Effector memory CD8-positive, alpha-beta T cell (primary cell): Measurements from ENCODE around the gene TRIM2.
"Not testable (repeated sequence)": the region's sequence is repeated elsewhere in the genome, so short reads cannot be mapped to it uniquely, and the experiment has no call there.

Experiments used
- ATAC-seq: fragments of 150-1000 bp; cut with Tn5 transposase; replicated peaks from 2 replicates; pipeline ENCODE4 v1.10.0; 2021; ENCODE audit warnings: mild to moderate bottlenecking, moderate library complexity
- DNase-seq, 3 experiments: peaks; one replicate each; pipeline ENCODE4 v3.0.0; 2021
- H3K27ac Mint-ChIP-seq, 2 donors: one replicate each; pipeline ENCODE4 v1.8.0; 2022; ENCODE audit warnings: mild to moderate bottlenecking in 2 of 2, mixed read lengths in 2 of 2, moderate library complexity in 2 of 2
- H3K27me3 Mint-ChIP-seq, 2 donors: one replicate each; pipeline ENCODE4 v1.8.0; 2022; ENCODE audit warnings: mixed read lengths in 2 of 2
- H3K36me3 Mint-ChIP-seq: one replicate; pipeline ENCODE4 v1.8.0; 2022; ENCODE audit warnings: mild to moderate bottlenecking, moderate library complexity, mixed read lengths; ENCODE audit not compliant: insufficient read depth
- H3K4me1 Mint-ChIP-seq, 2 donors: one replicate each; pipeline ENCODE4 v1.8.0; 2022; ENCODE audit warnings: low read depth in 2 of 2, mixed read lengths in 2 of 2
- H3K4me3 Mint-ChIP-seq, 2 donors: one replicate each; pipeline ENCODE4 v1.8.0; 2022; ENCODE audit warnings: mild to moderate bottlenecking in 2 of 2, mixed read lengths in 2 of 2, moderate library complexity in 2 of 2
- H3K9me3 Mint-ChIP-seq, 2 donors: one replicate each; pipeline ENCODE4 v1.8.0; 2022; ENCODE audit warnings: mixed read lengths in 2 of 2

The TRIM2 gene

DNA sequence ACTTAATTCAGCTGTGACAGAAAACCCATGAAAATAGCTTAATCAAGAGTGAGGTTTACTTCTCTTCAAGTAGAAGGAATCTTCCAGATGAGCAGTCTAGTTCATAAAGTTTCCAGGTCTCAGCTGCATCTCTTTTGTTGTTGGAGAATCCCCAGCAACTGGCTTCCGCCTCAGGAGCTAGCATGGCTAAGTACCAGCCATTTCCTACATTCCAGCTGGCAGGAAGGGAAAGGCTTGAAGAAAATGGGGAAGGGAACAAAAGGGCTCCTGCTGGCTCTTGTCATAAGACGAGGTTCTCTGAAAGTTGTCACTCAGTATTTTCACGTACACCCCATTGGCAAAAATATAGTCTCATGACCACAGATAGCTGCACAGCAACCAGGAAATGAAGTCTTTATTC, 27.3 kb upstream of the TRIM2 start:
- H3K27ac Mint-ChIP-seq: no peak overlapping the region
- H3K9me3 Mint-ChIP-seq: no peaks in the 10 kb centered on the region
- peaks cover 23 to 25% of the 10 kb centered on the region in 2 donors for H3K27me3 Mint-ChIP-seq
- no peaks in the 10 kb centered on the region for H3K36me3 Mint-ChIP-seq
- H3K4me3 Mint-ChIP-seq: no peak overlapping the region
- ATAC-seq (no peak), DNase-seq (no peak)
- H3K4me1 Mint-ChIP-seq: peaks cover 0 to 2% of the 10 kb centered on the region in 2 donors

DNA sequence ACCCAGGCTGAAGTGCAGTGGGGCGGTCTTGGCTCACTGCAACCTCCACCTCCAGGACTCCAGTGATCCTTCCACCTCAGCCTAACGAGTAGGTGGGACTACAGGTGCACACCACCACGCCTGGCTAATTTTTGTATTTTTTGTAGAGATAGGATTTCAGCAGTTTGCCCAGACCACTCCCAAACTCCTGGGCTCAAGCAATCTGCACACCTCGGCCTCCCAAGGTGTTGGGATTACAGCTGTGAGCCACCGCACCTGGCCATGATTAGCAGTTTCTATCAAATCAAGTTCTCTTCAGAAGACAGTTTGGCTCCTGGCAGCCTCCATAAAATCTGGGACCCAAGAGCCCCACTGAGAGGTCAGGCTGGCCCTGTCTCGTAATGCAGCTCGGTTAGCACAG, 26.4 kb upstream of the TRIM2 start:
- Mint-ChIP-seq H3K9me3 (no peaks in the 10 kb centered on the region), H3K36me3 (no peaks in the 10 kb centered on the region), H3K27ac (no peak overlapping the region), H3K27me3 (peaks cover 16 to 26% of the 10 kb centered on the region in 2 donors), H3K4me3 (no peak overlapping the region), H3K4me1 (peaks cover 0 to 2% of the 10 kb centered on the region in 2 donors)
- ATAC-seq: no peak
- DNase-seq: no peak

DNA sequence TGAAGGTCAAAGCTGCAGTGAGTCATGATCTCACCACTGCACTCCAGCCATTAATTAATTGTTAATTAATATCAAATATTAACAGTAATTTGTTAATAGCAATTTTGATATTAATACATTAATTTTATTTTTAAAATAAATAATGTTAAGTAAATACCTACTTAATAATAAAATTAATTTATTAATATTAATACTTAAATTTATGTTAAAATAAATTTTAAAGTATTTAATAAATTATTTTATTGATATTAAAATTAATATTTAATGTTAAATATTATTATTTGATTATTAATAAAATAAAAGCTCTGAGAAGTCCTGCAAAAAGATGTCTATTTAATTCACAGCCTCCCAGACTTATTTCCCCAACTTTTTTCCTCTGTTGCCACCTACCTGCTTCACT, 25.1 kb upstream of the TRIM2 start:
- no peaks in the 10 kb centered on the region for H3K36me3 Mint-ChIP-seq
- peaks cover 0 to 2% of the 10 kb centered on the region in 2 donors for H3K4me1 Mint-ChIP-seq
- H3K27me3 Mint-ChIP-seq: peaks cover 21 to 34% of the 10 kb centered on the region in 2 donors
- no peak overlapping the region for H3K27ac Mint-ChIP-seq
- no peaks in the 10 kb centered on the region for H3K9me3 Mint-ChIP-seq
- no peak for DNase-seq
- no peak overlapping the region for H3K4me3 Mint-ChIP-seq
- ATAC-seq: no peak

DNA sequence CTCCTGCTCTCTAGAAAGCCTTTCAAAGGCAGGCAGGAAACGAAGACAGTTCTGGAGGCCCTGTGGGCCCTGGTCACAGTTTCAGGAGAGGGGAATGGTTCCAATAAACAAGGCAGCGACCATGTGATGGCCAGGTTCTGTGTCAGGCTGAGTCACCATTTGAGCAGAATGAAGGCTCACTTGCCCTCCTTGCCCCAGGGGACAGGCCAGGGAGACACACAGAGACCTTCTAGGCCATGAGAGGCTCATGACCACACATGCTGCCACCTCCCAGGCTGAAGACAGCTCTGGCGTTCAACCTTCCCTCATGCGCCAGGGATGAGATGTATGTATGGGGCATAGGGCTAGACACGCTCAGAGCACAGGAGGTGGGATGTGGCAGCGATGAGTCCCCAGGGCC, 22.9 kb upstream of the TRIM2 start:
- ATAC-seq: no peak
- peak overlapping the region in 1 of 2 donors; percentile 46 for H3K27ac Mint-ChIP-seq

DNA sequence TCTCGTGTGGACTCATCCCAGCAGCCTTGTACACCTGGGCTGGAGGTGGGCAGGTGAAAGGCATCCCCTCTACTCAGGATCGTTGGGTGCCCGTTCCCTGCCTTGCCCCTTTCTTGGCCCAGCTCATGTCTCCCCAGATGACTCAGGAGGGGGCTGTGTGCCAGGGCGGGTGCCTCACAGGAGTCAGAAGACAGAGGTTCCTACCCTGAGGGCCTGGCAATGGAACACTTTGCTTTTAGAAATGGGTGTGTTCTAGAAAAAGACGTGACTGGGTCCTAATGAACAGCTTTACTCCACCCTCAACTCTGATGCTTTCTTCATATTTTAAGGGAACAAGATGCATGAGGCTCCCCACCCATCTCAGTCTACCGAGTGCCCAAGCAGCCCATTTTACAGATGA, 22.5 kb upstream of the TRIM2 start:
- DNase-seq: no peak
- H3K27ac Mint-ChIP-seq: peak overlapping the region in 1 of 2 donors; percentile 46
- H3K4me1 Mint-ChIP-seq: peaks cover 0 to 3% of the 10 kb centered on the region in 2 donors
- ATAC-seq: no peak
- H3K9me3 Mint-ChIP-seq: no peaks in the 10 kb centered on the region
- H3K27me3 Mint-ChIP-seq: peaks cover 12 to 34% of the 10 kb centered on the region in 2 donors
- no peak overlapping the region for H3K4me3 Mint-ChIP-seq
- H3K36me3 Mint-ChIP-seq: no peaks in the 10 kb centered on the region

More for the DNA sequence above, 22.9 kb upstream of the TRIM2 start:
- H3K36me3 Mint-ChIP-seq: no peaks in the 10 kb centered on the region
- H3K9me3 Mint-ChIP-seq: no peaks in the 10 kb centered on the region
- peaks cover 0 to 3% of the 10 kb centered on the region in 2 donors for H3K4me1 Mint-ChIP-seq
- DNase-seq: no peak
- H3K27me3 Mint-ChIP-seq: peaks cover 12 to 34% of the 10 kb centered on the region in 2 donors
- H3K4me3 Mint-ChIP-seq: no peak overlapping the region

DNA sequence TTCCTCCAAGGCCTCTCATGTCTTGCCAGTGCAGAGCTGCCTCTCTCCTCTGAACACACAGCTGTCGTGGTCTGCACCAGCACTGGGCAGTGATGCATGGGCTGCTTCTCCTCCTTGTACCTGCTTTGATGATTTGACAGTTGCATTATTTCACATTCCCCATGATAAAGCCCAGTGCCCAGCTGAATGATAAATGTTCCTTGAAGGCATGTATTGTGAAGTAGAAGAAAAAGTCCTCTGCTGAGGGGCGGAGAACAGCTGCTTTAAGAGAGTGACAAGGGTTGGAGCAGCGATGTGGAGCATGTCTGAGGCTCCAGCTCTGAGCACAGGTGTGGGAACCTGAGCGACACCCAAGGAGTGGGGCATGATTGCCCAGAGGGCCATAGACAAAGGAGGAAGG, 21.1 kb upstream of the TRIM2 start:
- H3K27ac Mint-ChIP-seq: peak overlapping the region in 1 of 2 donors; percentile 7
- no peak for DNase-seq
- H3K9me3 Mint-ChIP-seq: no peaks in the 10 kb centered on the region
- H3K27me3 Mint-ChIP-seq: peaks cover 22 to 43% of the 10 kb centered on the region in 2 donors
- H3K36me3 Mint-ChIP-seq: no peaks in the 10 kb centered on the region
- ATAC-seq: no peak
- peaks cover 0 to 2% of the 10 kb centered on the region in 2 donors for H3K4me1 Mint-ChIP-seq
- H3K4me3 Mint-ChIP-seq: no peak overlapping the region

DNA sequence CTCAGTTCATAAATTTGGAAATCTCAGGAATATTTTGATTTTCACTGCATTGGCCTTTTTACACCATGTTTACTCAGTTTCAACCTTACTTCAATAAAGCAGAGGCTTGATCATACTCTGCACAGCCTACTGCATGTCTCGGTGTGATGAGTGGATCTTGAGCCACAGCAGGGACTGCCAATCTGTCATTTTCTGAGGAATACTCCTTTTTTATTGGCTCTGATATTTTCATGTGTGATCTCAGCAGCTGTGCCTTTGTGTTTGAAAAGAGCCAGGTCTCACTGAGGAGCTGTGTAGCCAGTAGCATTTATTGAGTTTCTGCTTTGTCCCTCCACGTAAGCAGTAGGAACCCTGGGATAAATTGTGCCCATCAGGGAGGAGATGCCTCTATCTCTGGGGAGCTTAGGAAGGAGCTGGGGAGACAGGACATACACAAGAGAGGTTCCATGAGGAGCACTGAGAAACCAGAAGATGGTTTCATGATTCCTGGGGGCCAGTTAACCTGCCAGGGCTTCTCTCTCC, 18.9 kb upstream of the TRIM2 start:
- no peaks in the 10 kb centered on the region for H3K36me3 Mint-ChIP-seq
- ATAC-seq: no peak
- H3K4me1 Mint-ChIP-seq: peaks cover 0 to 1% of the 10 kb centered on the region in 2 donors

DNA sequence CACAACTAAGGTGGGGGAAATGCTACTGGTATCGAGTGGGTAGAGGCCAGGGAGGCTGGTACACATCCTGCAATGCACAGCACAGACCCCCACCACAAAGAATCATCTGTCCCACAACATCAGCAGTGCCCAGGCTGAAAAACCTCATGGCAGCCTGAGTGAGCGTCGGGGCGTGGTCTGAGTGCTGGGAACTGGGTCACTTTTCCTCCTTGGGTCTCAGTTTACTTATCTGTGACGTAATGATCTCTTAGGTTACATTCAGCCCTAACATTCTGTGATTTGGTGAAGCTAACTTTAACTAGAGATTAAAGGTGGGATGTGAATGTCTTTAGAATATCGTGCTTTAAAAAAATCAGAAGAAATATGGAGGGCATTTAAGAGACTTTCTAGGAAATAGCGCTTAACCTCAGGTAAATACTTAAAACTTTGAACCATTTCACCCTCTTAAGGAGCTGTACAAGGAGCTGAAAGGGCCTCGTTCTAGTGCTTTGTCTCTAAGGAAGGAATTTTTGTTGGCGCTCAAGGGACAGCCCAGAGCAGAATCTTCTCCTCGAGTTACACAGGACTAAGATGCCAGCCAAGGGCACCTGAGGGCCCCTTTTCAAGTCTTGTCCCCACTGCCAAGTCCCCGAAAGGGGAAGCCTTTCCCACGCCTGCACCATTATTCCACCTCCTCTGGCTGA, 18.1 kb upstream of the TRIM2 start:
- H3K9me3 Mint-ChIP-seq: no peaks in the 10 kb centered on the region
- H3K27ac Mint-ChIP-seq: no peak overlapping the region
- H3K4me3 Mint-ChIP-seq: no peak overlapping the region
- H3K4me1 Mint-ChIP-seq: peaks cover 0 to 1% of the 10 kb centered on the region in 2 donors
- no peaks in the 10 kb centered on the region for H3K36me3 Mint-ChIP-seq
- ATAC-seq (no peak), DNase-seq (no peak)
- peaks cover 30 to 52% of the 10 kb centered on the region in 2 donors for H3K27me3 Mint-ChIP-seq

More for the DNA sequence above, 18.9 kb upstream of the TRIM2 start:
- no peak for DNase-seq
- peak overlapping the region in 1 of 2 donors; percentile 26 for H3K27ac Mint-ChIP-seq
- no peaks in the 10 kb centered on the region for H3K9me3 Mint-ChIP-seq
- peaks cover 28 to 53% of the 10 kb centered on the region in 2 donors for H3K27me3 Mint-ChIP-seq
- H3K4me3 Mint-ChIP-seq: no peak overlapping the region

DNA sequence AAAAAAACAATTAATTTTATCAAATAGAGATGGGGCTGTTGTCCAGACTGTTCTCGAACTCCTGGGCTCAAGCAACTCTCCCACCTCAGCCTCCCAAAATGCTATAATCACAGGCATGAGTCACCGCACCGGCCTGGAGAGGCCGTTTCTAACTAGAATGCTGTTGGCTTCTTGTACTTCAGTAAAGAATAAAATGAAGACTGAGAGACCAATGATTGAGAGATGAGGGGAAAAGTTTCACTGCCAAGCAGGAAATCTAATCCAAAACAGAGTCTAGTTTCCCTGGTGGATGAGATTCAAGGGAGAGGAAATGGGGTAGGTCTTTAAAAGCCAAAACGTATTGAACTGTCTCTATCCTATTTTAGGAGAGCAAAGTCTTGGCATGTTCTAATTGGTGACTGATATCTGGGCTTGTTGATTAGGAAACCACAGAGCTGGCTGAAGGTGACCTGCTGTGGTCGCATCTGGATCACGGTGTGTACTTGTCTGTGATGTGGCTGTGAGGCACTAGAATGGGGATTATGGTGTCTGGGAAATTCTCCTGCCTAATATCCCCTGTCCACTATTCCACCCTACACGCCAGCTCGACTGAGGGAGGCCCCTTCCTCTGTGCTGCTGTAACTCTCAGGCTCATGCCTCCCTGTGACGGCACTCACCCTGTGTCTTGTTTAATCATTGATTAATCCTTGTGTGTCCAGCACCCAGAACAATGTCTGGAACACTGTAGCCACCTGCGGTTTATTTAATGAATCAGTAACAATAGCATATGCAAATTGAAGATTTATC, 15.0 kb upstream of the TRIM2 start:
- no peak overlapping the region for H3K27ac Mint-ChIP-seq
- DNase-seq: no peak
- H3K4me3 Mint-ChIP-seq: no peak overlapping the region
- no peaks in the 10 kb centered on the region for H3K9me3 Mint-ChIP-seq
- H3K27me3 Mint-ChIP-seq: peaks cover 26 to 35% of the 10 kb centered on the region in 2 donors
- H3K36me3 Mint-ChIP-seq: no peaks in the 10 kb centered on the region
- H3K4me1 Mint-ChIP-seq: peaks cover 0 to 1% of the 10 kb centered on the region in 2 donors
- ATAC-seq: no peak

DNA sequence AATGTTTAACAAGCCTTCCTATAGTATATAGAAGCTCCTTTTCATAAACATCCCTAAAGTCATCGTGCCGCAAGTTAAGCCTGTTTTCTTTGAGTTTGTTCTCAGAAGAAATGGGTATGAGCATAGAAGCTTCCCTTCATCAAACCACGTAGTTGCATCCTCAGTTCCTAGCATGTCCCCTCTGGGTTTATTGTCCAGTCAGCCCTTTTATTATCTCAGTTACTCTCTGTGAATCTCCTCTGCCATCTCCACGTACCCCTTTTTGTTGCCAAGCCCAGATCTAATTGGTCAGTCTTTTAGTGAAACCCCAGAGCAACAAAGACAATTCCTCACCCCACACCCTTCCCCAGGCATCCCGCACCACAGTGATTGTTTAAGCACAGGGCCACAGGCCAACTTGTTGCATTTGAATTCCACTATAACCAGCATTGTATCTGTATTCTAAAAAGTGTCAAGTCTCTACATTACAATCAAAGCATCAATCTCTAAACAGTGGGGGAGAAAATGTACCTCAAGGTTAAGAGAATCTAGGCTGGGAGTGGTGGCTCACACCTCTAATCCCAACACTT, 12.4 kb upstream of the TRIM2 start:
- H3K9me3 Mint-ChIP-seq: no peaks in the 10 kb centered on the region
- ATAC-seq: no peak
- H3K27me3 Mint-ChIP-seq: peaks cover 25 to 37% of the 10 kb centered on the region in 2 donors
- H3K4me1 Mint-ChIP-seq: no peaks in the 10 kb centered on the region
- H3K4me3 Mint-ChIP-seq: no peak overlapping the region
- H3K36me3 Mint-ChIP-seq: no peaks in the 10 kb centered on the region
- no peak overlapping the region for H3K27ac Mint-ChIP-seq
- DNase-seq: no peak

DNA sequence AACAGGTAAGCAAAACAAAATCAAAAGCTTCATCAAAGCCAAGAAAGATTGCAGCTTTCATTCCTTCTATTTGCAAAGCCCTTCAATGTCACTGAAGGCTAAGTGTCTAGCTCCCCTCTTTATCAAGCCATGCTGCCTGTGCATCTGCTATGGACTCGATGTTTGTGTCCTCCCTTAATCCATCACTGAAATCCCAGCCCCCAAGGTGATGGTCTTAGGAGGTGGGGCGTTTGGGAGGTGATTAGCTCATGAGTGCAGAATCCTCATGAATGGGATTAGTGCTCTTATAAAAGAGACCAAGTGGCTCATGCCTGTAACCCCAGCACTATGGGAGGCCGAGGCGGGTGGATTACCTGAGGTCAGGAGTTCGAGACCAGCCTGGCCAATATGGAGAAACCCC, 6.9 kb upstream of the TRIM2 start:
- Mint-ChIP-seq H3K4me3 (no peak overlapping the region), H3K4me1 (no peaks in the 10 kb centered on the region), H3K9me3 (no peaks in the 10 kb centered on the region), H3K36me3 (no peaks in the 10 kb centered on the region), H3K27me3 (peaks cover 5 to 24% of the 10 kb centered on the region in 2 donors), H3K27ac (no peak overlapping the region)
- ATAC-seq (no peak), DNase-seq (no peak)

DNA sequence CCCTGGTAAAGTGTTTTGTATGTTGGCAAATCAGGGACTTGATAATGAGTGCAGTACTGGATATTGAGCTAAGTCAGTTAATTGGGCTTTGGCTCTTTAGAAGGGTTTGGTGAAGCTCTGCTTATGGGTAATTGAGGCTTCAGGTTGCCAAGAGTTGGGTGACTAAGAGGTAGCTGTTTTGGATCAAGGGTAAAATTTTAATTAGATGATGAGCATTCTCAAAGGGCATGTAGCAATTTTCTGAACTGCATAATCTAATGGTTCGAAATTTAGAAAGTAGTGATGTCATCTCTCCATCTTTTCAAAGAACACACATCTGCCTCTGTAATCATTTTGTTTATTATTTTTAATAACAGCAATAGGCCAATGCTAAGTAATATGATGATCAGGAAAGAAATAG, 5.5 kb upstream of the TRIM2 start:
- DNase-seq (no peak), ATAC-seq (no peak)
- H3K36me3 Mint-ChIP-seq: no peaks in the 10 kb centered on the region
- H3K4me3 Mint-ChIP-seq: no peak overlapping the region
- no peak overlapping the region for H3K27ac Mint-ChIP-seq
- no peaks in the 10 kb centered on the region for H3K4me1 Mint-ChIP-seq
- peaks cover 5 to 20% of the 10 kb centered on the region in 2 donors for H3K27me3 Mint-ChIP-seq
- no peaks in the 10 kb centered on the region for H3K9me3 Mint-ChIP-seq

DNA sequence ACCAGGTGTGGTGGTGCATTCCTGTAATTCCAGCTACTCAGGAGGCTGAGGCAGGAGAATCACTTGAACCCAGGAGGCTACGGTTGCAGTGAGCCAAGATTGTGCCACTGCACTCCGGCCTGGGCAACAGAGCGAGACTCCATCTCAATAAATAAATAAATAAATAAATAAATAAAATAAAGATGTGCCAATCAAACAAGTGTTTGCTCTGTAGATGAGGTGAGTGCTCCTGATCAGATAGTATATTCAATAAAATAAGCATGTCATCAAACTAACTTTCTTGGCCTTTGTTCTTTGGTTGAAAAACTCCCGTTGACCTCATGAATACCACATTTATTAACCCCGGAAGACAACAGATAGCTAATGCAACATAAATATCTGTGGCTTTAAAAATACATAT, 497 bp upstream of the TRIM2 start:
- not testable (repeated sequence) for H3K27ac Mint-ChIP-seq, H3K9me3 Mint-ChIP-seq, ATAC-seq, DNase-seq, H3K4me3 Mint-ChIP-seq, H3K36me3 Mint-ChIP-seq
- Mint-ChIP-seq H3K27me3 (peaks cover 8 to 27% of the 10 kb centered on the region in 2 donors), H3K4me1 (peaks cover 5 to 23% of the 10 kb centered on the region in 2 donors)
